H1 (cell line): ENCODE data around the gene BTG3. TPM values are rescaled to one million over a fixed set of nuclear protein-coding genes. Genes with fewer than 3 reads are reported as not detected.

ENCODE experiments used
- CTCF ChIA-PET: fragments of 300-600 bp; sonication (Branson Sonifier 250); formaldehyde crosslinking; loops from one replicate; lab custom pipeline; 2021; ENCODE audit not compliant: partially characterized antibody; lab: Charles Lee
- POLR2A ChIA-PET: fragments of 300-600 bp; sonication (Branson Sonifier 250); formaldehyde crosslinking; loops from one replicate; lab custom pipeline; 2021; ENCODE audit warnings: inconsistent platforms; ENCODE audit not compliant: partially characterized antibody; lab: Charles Lee
- DNase-seq, 2 experiments: peaks; one replicate each; pipeline versions ENCODE4 v3.0.0 to v3.0.0-alpha.2; 2010 to 2022; ENCODE audit warnings: low spot score in 2 of 2, low read depth in 1 of 2, mixed read lengths in 1 of 2
- FAIRE-seq: peaks from 2 replicates; lab custom pipeline; 2011; peaks lifted over from hg19 to GRCh38; lab: Jason Lieb, UNC
- H2AFZ ChIP-seq: 2 replicates; pipeline ENCODE4 v1.8.1; 2012; ENCODE audit warnings: low read length, inconsistent platforms
- H2AK5ac ChIP-seq: 2 replicates; pipeline ENCODE4 v1.6.1; 2013; ENCODE audit warnings: low read depth, low read length
- H2BK120ac ChIP-seq: replicated peaks from 2 replicates; pipeline ENCODE3; 2013; ENCODE audit warnings: low read depth, low read length, inconsistent platforms
- H2BK12ac ChIP-seq: 2 replicates; pipeline ENCODE4 v1.6.1; 2013; ENCODE audit warnings: low read depth, low read length
- H2BK15ac ChIP-seq: 2 replicates; pipeline ENCODE4 v1.6.1; 2013; ENCODE audit warnings: low read length
- H2BK20ac ChIP-seq: 2 replicates; pipeline ENCODE4 v1.6.1; 2013; ENCODE audit warnings: low read length
- H2BK5ac ChIP-seq: 2 replicates; pipeline ENCODE4 v1.6.1; 2013; ENCODE audit warnings: low read depth, low read length
- H3K14ac ChIP-seq: 2 replicates; pipeline ENCODE4 v1.6.1; 2013; ENCODE audit warnings: inconsistent platforms; ENCODE audit not compliant: insufficient read length
- H3K18ac ChIP-seq: 2 replicates; pipeline ENCODE4 v1.6.1; 2013; ENCODE audit warnings: low read length; ENCODE audit errors: extremely low read depth
- H3K23ac ChIP-seq: 2 replicates; pipeline ENCODE4 v1.6.1; 2013; ENCODE audit warnings: inconsistent platforms; ENCODE audit not compliant: insufficient read length
- H3K23me2 ChIP-seq: 2 replicates; pipeline ENCODE4 v1.6.1; 2013; ENCODE audit warnings: low read depth, low read length
- H3K27ac ChIP-seq: 2 replicates; pipeline ENCODE4 v1.6.1; 2011; ENCODE audit warnings: low read depth, low read length, inconsistent platforms
- H3K27me3 ChIP-seq, 4 experiments: replicated peaks in 1 of 4; 1 replicate in 1 of 4; 2 replicates in 3 of 4; pipeline versions ENCODE4 v1.6.1 to v1.8.1; 2011 to 2013; ENCODE audit warnings: low read length in 3 of 4, mild to moderate bottlenecking in 3 of 4, inconsistent platforms in 2 of 4, mixed read lengths in 2 of 4, moderate library complexity in 1 of 4; ENCODE audit not compliant: control insufficient read depth in 3 of 4, insufficient read depth in 3 of 4; ENCODE audit errors: extremely low read depth in 1 of 4
- H3K36me3 ChIP-seq, 4 experiments: 2 replicates each; pipeline versions ENCODE4 v1.6.1 to v1.8.1; 2011 to 2013; ENCODE audit warnings: mild to moderate bottlenecking in 4 of 4, low read length in 3 of 4, moderate library complexity in 2 of 4, control low read depth in 1 of 4, inconsistent platforms in 1 of 4; ENCODE audit not compliant: insufficient read depth in 4 of 4, control insufficient read depth in 2 of 4
- H3K4ac ChIP-seq: replicated peaks from 2 replicates; pipeline ENCODE3; 2013; ENCODE audit warnings: low read length, low read depth, mixed read lengths, inconsistent platforms; ENCODE audit not compliant: insufficient read length
- H3K4me1 ChIP-seq, 4 experiments: replicated peaks in 1 of 4; 1 replicate in 1 of 4; 2 replicates in 3 of 4; pipeline versions ENCODE4 v1.6.1 to v1.8.1; 2011 to 2013; ENCODE audit warnings: low read length in 3 of 4, inconsistent platforms in 2 of 4, mixed read lengths in 1 of 4; ENCODE audit not compliant: insufficient read depth in 4 of 4, control insufficient read depth in 3 of 4
- H3K4me2 ChIP-seq, 2 experiments: 2 replicates each; pipeline versions ENCODE4 v1.6.1 to v1.8.1; 2011 to 2013; ENCODE audit warnings: low read depth in 2 of 2, low read length in 2 of 2, control low read depth in 1 of 2, inconsistent platforms in 1 of 2, mild to moderate bottlenecking in 1 of 2; ENCODE audit not compliant: insufficient read depth in 1 of 2
- H3K4me3 ChIP-seq, 4 experiments: fragments of 200-600, 300-600 bp in 1 of 4; sonication (generic), shearing (Covaris generic), sonication (Bioruptor Twin) in 1 of 4; 2 replicates each; pipeline versions ENCODE4 v1.5.1 to v1.8.1; 2011 to 2016; ENCODE audit warnings: low read length in 4 of 4, low read depth in 3 of 4, control low read depth in 2 of 4, inconsistent platforms in 2 of 4, mild to moderate bottlenecking in 2 of 4, mixed read lengths in 1 of 4, moderate library complexity in 1 of 4; ENCODE audit not compliant: insufficient read depth in 2 of 4; ENCODE audit errors: extremely low read depth in 1 of 4
- H3K56ac ChIP-seq: replicated peaks from 2 replicates; pipeline ENCODE3; 2013; ENCODE audit warnings: low read depth, mild to moderate bottlenecking, mixed read lengths, low read length, inconsistent platforms; ENCODE audit not compliant: insufficient read length
- H3K79me1 ChIP-seq: 2 replicates; pipeline ENCODE4 v1.6.1; 2013; ENCODE audit warnings: low read depth, low read length, control low read depth
- H3K79me2 ChIP-seq, 2 experiments: 2 replicates each; pipeline versions ENCODE4 v1.6.1 to v1.8.1; 2012 to 2013; ENCODE audit warnings: low read length in 2 of 2, mild to moderate bottlenecking in 2 of 2, inconsistent platforms in 1 of 2; ENCODE audit not compliant: insufficient read depth in 2 of 2, control insufficient read depth in 1 of 2
- H3K9ac ChIP-seq, 4 experiments: replicated peaks in 1 of 4; 1 replicate in 1 of 4; 2 replicates in 3 of 4; pipeline versions ENCODE4 v1.6.1 to v1.8.1; 2011 to 2013; ENCODE audit warnings: low read depth in 3 of 4, low read length in 3 of 4, control low read depth in 2 of 4, mild to moderate bottlenecking in 2 of 4, moderate library complexity in 2 of 4, inconsistent platforms in 1 of 4; ENCODE audit errors: extremely low read depth in 1 of 4
- H3K9me3 ChIP-seq, 2 experiments: 2 replicates each; pipeline versions ENCODE4 v1.6.1 to v1.8.1; 2012 to 2013; ENCODE audit warnings: mild to moderate bottlenecking in 2 of 2, moderate library complexity in 2 of 2, control low read depth in 1 of 2, inconsistent platforms in 1 of 2, low read depth in 1 of 2, low read length in 1 of 2, mixed read lengths in 1 of 2; ENCODE audit not compliant: insufficient read depth in 2 of 2
- H4K20me1 ChIP-seq, 2 experiments: replicated peaks in 1 of 2; 2 replicates each; pipeline versions ENCODE3 to v1.8.1; 2011 to 2013; ENCODE audit warnings: inconsistent platforms in 2 of 2, low read length in 2 of 2, mild to moderate bottlenecking in 1 of 2; ENCODE audit not compliant: insufficient read depth in 2 of 2, control insufficient read depth in 1 of 2
- H4K5ac ChIP-seq: 2 replicates; pipeline ENCODE4 v1.6.1; 2013; ENCODE audit warnings: low read length, low read depth, mixed read lengths, inconsistent platforms; ENCODE audit not compliant: insufficient read length
- H4K8ac ChIP-seq: 2 replicates; pipeline ENCODE4 v1.8.0; 2013; ENCODE audit warnings: mild to moderate bottlenecking, moderate library complexity, low read length, inconsistent platforms; ENCODE audit not compliant: insufficient read depth; ENCODE audit errors: extremely low read depth
- H4K91ac ChIP-seq: replicated peaks from 2 replicates; pipeline ENCODE3; 2013; ENCODE audit warnings: low read length, mixed read lengths, inconsistent platforms; ENCODE audit not compliant: insufficient read length
- ATF3 ChIP-seq: IDR thresholded peaks from 2 replicates; pipeline ENCODE4 v1.6.1; 2011; ENCODE audit warnings: low read depth, mild to moderate bottlenecking, low read length; ENCODE audit not compliant: insufficient read depth
- CHD1 ChIP-seq: IDR thresholded peaks from 2 replicates; pipeline ENCODE4 v1.6.1; 2012; ENCODE audit warnings: low read depth, low read length, improper control_type of control experiment
- CHD2 ChIP-seq: IDR thresholded peaks from 2 replicates; pipeline ENCODE4 v1.6.1; 2012; ENCODE audit warnings: low read length, improper control_type of control experiment
- EGR1 ChIP-seq: IDR thresholded peaks from 2 replicates; pipeline ENCODE4 v1.6.1; 2011; ENCODE audit warnings: low read depth, low read length, borderline replicate concordance
- JUND ChIP-seq: IDR thresholded peaks from 2 replicates; pipeline ENCODE4 v1.6.1; 2011; ENCODE audit warnings: mild to moderate bottlenecking, improper control_type of control experiment, low read length
- MAX ChIP-seq: IDR thresholded peaks from 2 replicates; pipeline ENCODE4 v1.6.1; 2012; ENCODE audit warnings: inconsistent platforms
- SIN3A ChIP-seq, 2 experiments: IDR thresholded peaks in 1 of 2; conservative IDR thresholded peaks in 1 of 2; 2 replicates each; pipeline ENCODE4 v1.6.1; 2011 to 2012; ENCODE audit warnings: low read length in 2 of 2, improper control_type of control experiment in 1 of 2, low read depth in 1 of 2, mild to moderate bottlenecking in 1 of 2
- SP2 ChIP-seq: IDR thresholded peaks from 2 replicates; pipeline ENCODE4 v1.6.1; 2012; ENCODE audit warnings: mild to moderate bottlenecking, low read length, inconsistent platforms
- SRF ChIP-seq: IDR thresholded peaks from 2 replicates; pipeline ENCODE4 v1.6.1; 2011; ENCODE audit warnings: mild to moderate bottlenecking, low read depth, low read length, moderate library complexity
- SUZ12 ChIP-seq: fragments of 200-600 bp; sonication (generic); IDR thresholded peaks from 2 replicates; pipeline ENCODE4 v1.6.1; 2012; ENCODE audit warnings: mild to moderate bottlenecking, inconsistent platforms, low read length, moderate library complexity, mixed read lengths
- TAF1 ChIP-seq: IDR thresholded peaks from 2 replicates; pipeline ENCODE4 v1.6.1; 2011; ENCODE audit warnings: mild to moderate bottlenecking, low read depth, low read length
- TCF12 ChIP-seq: IDR thresholded peaks from 2 replicates; pipeline ENCODE4 v1.6.1; 2011; ENCODE audit warnings: low read depth, mild to moderate bottlenecking, low read length
- WGBS, 2 experiments: shearing (Covaris generic) in 1 of 2; methylation state at CpG; one replicate each; pipeline versions ENCODE4 v1.1.6 to v1.1.7; 2013 to 2015; ENCODE audit warnings: low lambda C conversion rate in 2 of 2, mixed read lengths in 2 of 2, inconsistent platforms in 1 of 2, low coverage in 1 of 2, missing lambda C conversion rate in 1 of 2; ENCODE audit not compliant: insufficient replicate concordance in 2 of 2, insufficient coverage in 1 of 2, insufficient read length in 1 of 2; ENCODE audit errors: extremely low coverage in 1 of 2, missing lambda C conversion rate in 1 of 2; 5-methylcytosine and 5-hydroxymethylcytosine counted together
- polyA plus RNA-seq, 7 experiments: library from polyadenylated mRNA; depleted of rRNA in 3 of 7; stranded (reverse) in 5 of 7; unstranded in 2 of 7; fragments of >200 nt in 5 of 7; fragments of 200-250 nt in 2 of 7; gene quantifications; 1 replicate in 5 of 7; 2 replicates in 1 of 7; 4 replicates in 1 of 7; pipeline versions ENCODE4 v1.2.1 to v1.2.3, GENCODE V29; 2011 to 2013; ENCODE audit warnings: missing spikeins in 2 of 7, mixed read lengths in 2 of 7
- total RNA-seq: library from RNA; stranded (reverse); fragmentation: NEBNext Ultra II Directional; extraction: Animal tissue kit (Norgen Biotek cat#: 25700); gene quantifications from 2 replicates; pipeline ENCODE4 v1.2.1, GENCODE V29; 2021

Gene BTG3
- total and polyA plus RNA-seq, 2 of the 8 experiments (the other 6 are each of a cell fraction or from before 2014, with no cell fraction given): 13.6 to 25.9 TPM

- no peaks in the 10 kb centered on the region for H3K4me1 ChIP-seq
- H2AFZ ChIP-seq: 0 out of 2 replicates have a peak overlapping the region, but pooled peaks have one; percentile 17
- no peak overlapping the region for H3K27ac ChIP-seq
- DNase-seq (no peak), FAIRE-seq (no peak)
- H2BK120ac ChIP-seq: no peak overlapping the region
- H4K91ac ChIP-seq: no peak overlapping the region
- H3K9me3 ChIP-seq: peaks cover 3 to 4% of the 10 kb centered on the region in 2 experiments; a peak in 2 of 4 replicates
- H4K5ac ChIP-seq: no peak overlapping the region
- CTCF ChIA-PET: interaction anchor here (1.3 to 1.6 kb wide), 2 partner anchors 18 to 20 kb away, joined by 3 read pairs; no protein-coding TSS in a partner anchor
- H3K79me1 ChIP-seq: no peaks in the 10 kb centered on the region
- no peak overlapping the region for H3K4ac ChIP-seq
- H4K20me1 ChIP-seq: no peaks in the 10 kb centered on the region
- no peak overlapping the region for H3K4me2 ChIP-seq
- H3K79me2 ChIP-seq: no peaks in the 10 kb centered on the region
- no peak overlapping the region for H2BK12ac ChIP-seq
- H3K14ac ChIP-seq: no peak overlapping the region
- no peaks in the 10 kb centered on the region for H3K27me3 ChIP-seq
- H3K56ac ChIP-seq: no peak overlapping the region
- WGBS, 2 experiments: 86% methylated on average over 3 of the region's 3 CpGs; no CpG with 5 or more reads in 1 of the 2 experiments
- H3K36me3 ChIP-seq: no peaks in the 10 kb centered on the region
- H2AK5ac ChIP-seq: no peak overlapping the region
- no peak overlapping the region for H4K8ac ChIP-seq
- no peak overlapping the region for H3K18ac ChIP-seq
- H2BK20ac ChIP-seq: no peak overlapping the region
- no peak overlapping the region for H3K23ac ChIP-seq
- H3K23me2 ChIP-seq: no peaks in the 10 kb centered on the region
- H3K4me3 ChIP-seq: no peak overlapping the region
- H3K9ac ChIP-seq: no peak overlapping the region
- H2BK5ac ChIP-seq: no peak overlapping the region
- no peak overlapping the region for H2BK15ac ChIP-seq
- POLR2A ChIA-PET: no interaction called here
- no peak for TF ChIP-seq SUZ12
- no peak for TF ChIP-seq ATF3
- no peak for TF ChIP-seq CHD1
- no peak for TF ChIP-seq TAF1
- TF ChIP-seq SRF: no peak
- no peak for TF ChIP-seq CHD2
- no peak for TF ChIP-seq MAX
- no peak for TF ChIP-seq JUND
- no peak for TF ChIP-seq TCF12
- no peak for TF ChIP-seq EGR1
- TF ChIP-seq SP2: no peak
- TF ChIP-seq SIN3A (conservative IDR thresholded peaks at IDR 0.05 in 1 of 2, IDR thresholded peaks at IDR 0.05 in 1 of 2; ENCODE audit: low read depth in 1 of 2, low read length in 2 of 2): no peak
Observed at GRCh38 chr21:17651526-17651925, 38.8 kb upstream of the BTG3 start.
